AG20443 (cell line): ENCODE results near the gene CCDC177.

ENCODE experiments used
- DNase-seq: peaks from one replicate; pipeline ENCODE4 v3.0.0; 2012; ENCODE audit warnings: low spot score, mixed read lengths

The CCDC177 gene

DNA sequence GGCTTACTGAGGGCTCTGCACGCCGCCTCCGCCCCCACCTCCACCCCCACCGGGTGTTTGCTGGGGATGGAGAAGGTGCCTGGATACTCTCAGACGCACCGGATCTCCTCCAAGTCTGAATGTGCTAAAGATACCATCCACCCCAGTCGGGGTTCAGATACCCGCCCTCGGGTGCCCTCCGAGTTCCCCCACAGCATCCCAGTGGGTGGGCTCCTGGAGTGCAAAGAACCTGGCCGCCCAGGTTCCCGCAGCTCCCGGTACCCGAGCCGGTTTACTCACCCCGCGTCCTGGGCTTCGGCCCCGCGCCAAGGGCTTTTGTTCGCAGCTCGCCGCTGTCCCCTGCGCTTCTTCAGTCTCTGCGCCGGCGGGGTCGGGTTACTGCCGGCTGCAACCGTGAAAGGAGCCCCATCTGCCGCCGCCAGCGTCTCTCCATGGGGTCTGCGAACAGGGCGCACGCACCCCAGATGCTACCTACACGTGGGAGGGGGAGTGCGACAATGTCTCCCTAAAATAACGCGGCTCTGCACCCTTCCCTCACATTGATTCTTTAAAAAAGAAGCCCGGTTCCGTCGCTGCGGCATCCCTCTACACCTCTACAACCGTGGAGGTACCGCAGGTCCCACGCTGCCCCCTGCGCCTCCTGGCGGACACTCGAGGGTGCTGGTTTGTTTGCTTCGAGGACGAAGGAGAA, at the start of gene CCDC177:
TSS of gene CCDC177 (minus strand) at position 609 of the 691 bp plus-strand sequence. CDS start 1,249 bp downstream, outside the sequence.
- DNase-seq: peak; percentile 75

DNA sequence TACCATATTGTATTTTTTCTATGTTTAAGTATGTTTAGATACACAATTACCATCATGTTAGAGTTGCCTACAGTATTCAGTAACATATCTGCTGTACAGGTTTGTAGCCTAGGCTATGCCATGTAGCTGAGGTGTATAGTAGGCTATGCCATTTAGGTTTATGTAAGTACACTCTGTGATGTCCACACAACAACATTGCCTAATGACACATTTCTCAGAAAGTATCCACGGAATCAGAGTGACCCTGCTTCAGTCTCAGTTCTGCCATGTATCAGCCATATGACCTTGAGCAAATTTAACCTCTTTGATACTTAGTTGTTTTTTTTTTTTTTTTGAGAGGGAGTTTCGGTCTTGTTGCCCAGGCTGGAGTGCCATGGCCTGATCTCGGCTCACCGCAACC, 49.5 kb upstream of the CCDC177 start:
- no peak for DNase-seq

DNA sequence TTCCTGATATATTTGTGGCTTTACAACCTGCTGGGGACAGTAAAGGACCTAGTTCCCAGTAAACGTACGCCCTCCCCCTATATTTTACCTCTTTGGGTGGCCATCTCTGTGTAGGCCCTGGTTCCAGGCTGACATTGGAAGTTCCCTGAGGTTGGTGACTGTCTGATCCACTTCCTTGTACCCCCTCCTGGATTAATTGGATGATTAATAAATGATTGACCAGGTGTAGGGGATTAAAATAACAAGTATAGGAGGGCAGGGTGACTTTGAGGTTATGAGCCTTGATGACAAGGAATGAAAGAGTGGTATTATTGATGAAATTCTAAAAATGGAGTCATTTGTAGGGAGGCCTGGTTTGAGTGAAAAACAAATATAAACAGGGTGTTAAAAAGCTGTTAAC, 46.3 kb upstream of the CCDC177 start:
- DNase-seq: no peak

DNA sequence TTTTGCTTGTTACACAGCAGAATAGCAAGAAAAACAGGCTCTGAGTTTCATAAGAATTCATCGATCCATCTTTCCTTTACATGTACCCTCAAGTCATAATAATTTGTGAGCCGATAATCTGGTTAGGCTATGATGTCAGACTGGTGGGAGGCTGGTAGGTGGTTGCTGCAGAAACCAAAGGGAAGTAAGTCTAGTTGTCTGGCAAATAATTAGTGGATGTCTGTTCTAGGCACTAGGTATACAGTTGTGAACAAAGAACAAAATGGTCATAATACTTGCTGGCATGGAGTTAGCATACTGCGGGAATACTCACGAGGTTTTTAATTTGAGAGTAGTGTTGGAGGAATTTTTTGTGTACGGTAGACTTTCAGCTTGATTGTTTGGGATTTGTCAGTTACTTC, 45.5 kb upstream of the CCDC177 start:
- DNase-seq: no peak

DNA sequence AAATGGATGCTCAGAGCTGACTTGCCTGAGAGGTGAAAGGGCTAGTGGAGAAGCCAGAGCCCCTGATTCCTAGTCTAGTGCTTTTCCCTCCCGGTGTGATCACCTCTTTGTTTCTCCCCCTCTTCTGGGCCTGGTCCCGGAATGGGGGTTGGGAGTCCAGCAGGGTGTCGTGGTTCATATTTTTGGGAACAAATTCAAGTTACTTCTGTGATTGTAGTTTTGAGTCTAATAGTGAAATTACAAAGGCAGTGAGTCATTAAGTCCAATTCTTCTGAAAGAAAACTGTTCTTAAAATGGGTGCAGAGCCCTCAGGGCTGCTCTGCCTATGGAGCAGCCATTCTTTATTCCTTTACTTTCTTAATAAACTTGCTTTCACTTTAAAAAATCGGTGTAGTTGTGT, 44.3 kb upstream of the CCDC177 start:
- no peak for DNase-seq

DNA sequence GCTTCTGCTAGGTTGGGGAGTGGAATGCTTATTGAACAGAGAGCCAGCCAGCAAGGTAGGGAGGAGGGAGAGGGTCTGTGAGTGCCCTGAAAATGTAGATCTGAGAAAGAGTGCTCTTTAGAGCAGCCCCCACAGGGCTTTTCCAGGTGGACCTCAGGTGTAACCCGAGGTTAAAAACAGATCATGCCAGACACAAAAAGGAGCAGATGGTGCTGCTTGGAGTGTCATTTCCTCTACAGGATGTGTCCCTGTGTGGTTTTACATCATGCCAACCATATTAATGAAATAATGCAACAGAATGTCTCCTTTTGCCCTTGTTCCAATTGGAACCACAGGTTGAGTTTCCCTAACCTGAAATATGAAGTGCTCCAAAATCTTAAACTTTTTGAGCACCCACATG, 43.1 kb upstream of the CCDC177 start:
- DNase-seq: no peak

DNA sequence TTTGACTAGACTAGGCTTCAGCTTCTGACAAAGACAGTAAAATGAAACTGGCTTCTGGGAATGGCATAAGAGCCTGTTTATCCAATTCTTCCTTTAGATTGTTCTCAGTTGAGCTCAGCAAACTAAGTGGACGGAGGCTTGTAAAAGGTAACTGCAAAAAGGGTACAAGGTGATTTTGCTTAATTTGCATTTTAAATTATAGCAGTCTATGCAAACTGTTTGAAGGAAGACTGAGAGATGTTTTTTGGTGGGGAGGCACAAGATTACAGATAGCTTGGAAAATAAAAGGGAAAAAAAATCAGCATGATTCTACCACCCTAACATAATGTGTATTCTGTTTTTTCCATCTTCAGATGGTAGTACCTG, 41.7 kb upstream of the CCDC177 start:
- no peak for DNase-seq

DNA sequence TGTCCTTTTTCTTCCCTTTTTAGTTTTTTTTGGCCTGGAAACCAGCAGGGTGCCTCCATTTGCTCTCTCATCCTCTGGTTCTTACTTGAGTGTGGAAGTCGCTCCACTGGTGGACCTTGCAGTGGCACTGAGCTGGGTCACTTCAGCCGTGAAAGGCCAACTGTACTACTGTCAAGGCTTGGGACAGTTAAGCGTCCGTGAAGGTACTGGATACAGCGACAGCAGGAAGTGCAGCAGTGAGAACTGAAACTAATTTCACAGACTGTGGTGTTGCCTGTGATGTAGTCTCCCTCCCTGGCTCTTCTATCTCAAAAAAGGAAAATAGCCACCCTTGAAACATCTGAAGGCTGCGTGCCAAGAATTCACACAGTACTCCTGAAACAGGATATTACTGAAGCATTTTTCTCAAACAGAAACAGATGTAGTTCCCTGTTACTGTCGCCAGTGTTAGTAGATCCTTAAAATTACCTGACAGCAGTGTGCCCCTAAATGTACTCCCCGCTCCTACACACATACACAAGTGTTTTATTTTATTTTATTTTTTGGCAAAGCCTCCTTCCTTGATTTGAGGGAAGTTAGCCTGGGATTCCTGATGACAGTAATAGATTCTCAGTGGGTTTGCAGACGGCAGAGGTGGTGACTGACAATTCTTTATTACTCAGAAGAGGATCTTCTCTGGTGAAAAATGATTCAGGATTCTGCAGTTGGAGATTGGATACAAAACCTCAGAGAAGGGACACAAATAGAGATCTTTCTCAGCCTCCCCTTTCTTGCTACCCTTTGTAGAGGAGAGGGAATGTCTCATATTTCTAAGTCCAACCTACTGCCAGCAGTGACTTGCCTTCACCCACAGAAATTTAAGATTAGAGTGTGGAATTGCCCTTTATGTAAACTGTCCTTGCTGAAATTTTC, 41.1 kb upstream of the CCDC177 start:
- peak; percentile 56 for DNase-seq

DNA sequence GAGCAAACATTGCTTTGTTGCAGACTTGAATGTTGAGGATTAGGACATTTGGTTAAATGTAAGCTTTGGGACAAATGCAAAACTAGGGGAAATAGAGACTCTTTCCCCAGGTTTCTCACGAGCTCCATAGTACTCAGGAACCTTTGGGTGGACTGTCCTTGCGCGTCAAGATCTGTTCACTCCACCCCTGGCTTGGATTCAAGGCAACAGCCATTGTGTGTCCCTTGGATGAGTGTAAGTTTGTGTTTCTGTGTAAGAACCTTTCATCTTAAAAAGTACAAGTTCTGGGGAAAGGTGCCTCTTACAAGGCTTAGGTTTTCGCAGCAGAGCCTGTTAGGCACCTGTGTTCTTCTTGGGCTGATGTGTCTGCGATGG, 40.4 kb upstream of the CCDC177 start:
- no peak for DNase-seq

DNA sequence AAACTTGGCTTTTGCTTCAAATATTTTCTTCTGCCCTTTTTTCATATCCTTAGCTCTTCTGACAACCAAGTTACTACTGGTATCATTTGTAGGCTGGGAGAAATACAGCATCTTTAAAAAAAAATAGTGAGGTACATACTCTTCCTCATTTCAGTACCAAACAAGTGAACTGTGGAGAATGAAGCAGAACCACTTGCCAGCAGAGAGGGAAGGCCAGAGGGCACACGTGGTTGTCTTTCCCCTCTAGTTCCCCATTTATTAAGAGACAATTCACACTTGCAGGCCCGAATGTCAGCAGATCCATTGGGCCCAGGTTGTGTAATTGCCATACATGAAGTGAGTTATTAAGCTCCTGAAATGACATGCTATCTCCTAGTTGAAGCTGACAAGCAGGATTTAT, 39.9 kb upstream of the CCDC177 start:
- DNase-seq: no peak

DNA sequence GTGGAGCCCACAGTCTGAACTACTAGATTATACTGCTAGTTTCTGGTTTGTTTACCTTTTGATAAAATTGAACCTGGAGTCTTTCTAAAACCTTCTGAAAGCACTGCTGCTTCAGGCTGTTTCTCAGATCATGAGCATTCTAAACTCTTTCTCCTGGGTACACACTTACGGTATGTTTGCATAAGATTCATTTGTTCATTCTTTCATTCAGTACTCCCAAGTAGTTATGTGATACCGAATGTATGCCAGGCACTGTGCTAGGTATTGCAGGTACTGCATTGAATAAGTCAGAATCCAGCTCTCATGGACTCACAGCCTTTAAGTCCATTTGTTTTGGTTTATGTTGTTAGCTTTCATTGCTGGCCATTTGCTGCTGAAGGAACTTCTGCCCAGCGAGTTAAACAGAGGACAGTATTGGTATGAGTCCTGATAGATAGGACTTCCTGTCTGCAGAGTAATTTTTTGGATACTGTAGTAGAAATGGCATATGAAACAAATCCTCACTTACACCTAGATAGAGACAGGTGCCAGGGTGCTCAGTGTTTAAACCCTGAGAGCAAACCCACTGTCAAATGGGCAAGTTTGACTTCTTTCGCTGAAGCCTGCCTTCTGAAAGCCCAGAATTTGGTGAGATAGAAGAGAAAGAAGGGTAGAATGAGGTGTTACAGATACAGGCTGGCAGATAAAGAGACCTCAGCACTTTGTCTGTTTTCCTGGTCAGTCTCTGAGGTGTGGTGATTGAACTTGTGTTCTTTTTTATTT, 38.8 kb upstream of the CCDC177 start:
- no peak for DNase-seq

DNA sequence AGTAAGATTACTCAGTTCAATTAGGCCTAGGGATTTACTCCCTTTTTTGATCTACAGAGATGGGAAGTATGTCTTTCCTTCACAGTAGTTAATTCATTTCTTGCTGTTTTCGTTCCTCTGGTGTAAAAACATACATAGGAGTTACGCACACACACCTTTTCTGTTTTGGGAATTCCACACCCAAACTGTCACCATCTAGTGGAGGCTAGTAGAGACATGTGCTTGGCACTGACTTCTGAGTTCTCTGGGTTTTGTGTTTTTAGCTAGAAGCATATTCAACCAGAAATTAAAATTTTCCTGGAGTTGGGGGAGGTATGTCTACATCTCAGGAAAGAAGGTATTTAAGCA, 38.1 kb upstream of the CCDC177 start:
- no peak for DNase-seq

DNA sequence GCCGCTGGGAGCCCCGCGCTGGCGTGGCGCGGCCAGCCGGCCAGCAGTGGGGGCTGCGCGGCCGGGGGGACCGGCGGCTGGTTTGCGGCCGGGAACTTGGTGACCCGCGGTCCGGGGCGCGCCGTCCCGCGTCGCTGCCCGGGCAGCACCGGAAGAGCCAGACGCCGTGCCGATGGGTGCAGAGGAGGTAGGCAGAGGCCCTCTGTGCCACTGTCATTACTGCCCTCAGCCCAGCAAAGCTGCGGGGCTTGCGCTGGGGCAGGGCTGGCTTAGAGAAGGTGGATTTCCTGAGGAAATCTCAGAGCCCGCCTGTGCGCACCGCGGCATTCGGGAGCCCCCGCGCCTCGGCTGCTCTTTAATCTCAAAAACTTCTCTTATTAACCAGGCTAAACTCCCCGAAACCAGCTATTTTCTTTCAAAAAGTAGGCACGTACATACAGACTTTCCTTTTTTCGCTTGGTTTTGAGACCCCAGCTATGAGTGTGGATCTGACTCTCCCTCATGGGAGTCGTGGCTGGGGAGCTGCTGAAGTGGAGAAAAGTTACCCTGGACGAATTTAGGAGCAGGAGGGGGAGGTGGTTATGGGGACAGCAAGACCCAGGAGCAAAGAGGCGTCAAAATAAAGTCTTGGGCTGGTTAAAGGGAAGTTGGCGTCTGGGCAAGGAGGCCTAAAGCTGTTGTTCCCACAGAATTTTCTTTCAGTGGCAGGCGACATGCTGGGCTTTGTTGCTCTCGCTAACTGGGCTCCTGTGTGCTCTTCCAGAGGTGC, 37.5 kb upstream of the CCDC177 start:
- DNase-seq: peak; percentile 67

DNA sequence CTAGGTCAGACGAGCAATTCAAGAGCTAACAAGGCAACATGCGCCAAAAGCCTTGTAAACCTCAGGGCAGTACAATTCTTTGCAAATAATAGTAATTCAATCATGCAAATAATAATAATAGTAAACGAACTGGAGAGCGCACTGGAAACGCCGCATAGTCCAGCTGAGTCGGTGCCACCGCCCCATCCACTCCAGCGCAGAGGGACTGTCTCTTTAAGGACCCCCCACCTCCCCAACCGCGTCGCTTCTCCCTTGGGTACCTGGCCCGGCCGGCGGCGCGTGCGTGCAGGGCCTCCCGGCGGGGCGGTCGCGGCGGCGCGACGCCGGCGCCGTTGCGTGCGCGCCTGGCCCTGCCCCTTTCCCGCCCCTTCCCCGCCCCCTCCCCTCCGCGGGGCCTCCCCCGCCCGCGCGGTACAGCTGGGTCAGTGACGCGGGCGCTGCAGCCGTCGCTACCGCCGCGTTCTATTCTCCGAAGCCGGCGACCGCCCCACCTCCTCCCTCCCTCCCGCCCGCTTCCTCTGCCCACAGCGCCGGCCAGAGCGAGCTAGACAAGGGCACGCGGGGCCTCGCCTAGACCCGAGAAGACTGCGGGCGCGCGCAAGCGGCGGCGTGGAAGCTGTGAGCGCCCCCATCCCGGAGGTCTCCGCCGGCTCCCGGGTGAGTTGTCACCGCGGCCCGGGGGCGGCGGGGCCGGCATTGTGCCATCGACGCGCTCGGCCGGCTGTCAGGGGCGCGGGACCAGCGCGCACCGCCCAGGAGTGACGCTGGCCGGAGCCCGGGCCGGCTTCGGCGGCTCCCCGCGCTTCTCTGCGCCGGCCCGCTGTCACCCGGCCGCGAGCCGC, 36.7 kb upstream of the CCDC177 start, which contains the start of gene SUSD6:
TSS of gene SUSD6 (plus strand) at position 425 of the 842 bp plus-strand sequence. CDS start 46,997 bp downstream, outside the sequence.
- peak; percentile 99 for DNase-seq

DNA sequence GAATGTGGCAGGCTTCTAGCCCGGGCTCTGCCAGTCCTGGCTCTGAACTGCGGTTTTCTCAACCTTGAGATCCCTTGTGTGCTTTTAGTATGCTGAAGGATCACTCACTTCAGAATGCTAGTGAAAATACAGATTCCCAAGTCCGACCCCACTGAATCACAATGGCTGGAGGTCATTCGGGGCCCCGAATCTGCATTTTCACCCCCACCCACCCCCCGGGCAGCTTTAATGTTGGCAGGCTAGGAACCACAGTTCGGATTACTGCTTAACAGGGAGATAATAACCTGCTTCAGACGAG, 36.2 kb upstream of the CCDC177 start:
- peak; percentile 24 for DNase-seq

DNA sequence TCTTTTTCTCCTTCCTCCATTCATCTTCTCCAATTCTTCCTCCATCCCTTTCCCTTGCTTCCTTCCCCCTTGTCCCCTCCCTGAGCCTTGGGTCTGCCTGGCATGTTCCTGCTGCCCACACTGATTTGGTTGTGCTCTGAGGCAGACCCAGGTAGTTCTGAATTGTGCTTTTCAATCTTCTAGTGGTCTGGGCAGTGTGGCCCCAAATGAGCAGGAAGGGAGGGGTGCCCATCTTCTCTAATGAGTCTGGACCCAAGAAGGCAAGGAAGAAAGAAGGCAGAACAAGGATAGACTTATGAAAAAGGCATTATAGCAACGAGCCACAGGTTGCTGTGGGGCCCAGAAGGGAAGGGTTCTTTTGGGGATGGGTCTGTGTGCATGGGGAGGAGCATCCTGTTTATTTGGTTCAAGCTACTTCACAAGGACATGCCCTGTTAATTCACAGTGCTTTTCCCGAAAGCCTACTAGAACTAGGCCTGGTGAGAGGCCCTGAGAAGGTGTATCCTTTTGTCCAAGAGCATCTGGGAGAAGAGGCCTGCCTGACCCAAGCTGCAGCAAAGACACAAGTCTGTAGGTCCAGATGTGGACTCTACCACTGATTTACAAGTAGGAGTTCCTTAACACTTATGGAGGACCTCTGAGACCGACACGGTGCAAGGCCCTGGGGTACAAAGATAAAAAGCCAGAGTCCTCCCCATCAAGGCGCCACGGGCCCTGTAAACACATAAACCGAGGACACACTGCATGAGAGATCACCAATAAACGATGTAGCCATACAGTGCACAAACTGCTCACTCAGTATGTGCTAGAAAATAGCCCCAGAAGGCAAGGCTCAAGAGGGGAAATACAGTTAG, 35.6 kb upstream of the CCDC177 start:
- DNase-seq: no peak

DNA sequence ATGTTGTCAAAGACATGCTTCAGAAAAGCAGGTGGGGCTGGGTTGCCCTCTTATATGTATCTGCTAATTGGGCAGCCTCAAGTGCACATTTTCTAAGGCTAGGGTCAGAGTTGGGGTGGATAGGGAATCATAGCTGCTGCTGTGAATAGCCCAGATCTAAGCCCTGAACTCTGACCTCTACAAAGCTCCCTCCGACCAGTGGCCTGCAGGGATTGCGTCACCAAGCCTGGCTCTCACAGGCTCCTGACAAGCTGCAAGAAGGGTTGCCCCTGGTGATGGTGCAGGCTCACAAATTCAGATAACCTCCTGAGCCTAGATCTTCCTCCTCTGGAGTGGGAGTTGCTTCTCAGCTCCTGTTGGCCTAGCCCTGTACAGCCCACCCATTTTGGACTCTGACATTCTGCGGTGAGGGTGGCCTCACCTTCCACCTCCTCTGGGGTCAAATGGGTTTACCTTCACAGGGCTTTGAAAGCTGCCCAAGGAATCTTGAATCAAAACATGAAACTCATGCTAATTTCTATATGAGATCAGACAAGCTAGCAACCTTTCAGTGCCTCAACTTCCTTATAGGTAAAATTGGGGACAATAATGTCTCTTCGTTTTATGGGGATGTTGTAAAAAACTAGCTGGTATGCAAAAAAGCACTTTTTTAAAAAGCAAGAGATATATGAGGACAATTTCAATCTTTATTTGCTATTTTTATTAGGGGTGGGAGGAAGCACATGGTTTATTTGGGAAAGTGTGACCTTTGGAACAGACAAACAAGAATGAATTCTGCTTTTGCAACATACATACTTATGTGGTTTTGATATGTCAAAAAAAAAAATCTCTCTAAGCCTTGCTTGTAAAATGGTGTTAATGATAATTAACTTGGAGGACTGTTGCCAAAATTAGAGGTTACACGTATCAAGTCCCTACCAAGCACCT, 31.9 kb upstream of the CCDC177 start:
- no peak for DNase-seq

DNA sequence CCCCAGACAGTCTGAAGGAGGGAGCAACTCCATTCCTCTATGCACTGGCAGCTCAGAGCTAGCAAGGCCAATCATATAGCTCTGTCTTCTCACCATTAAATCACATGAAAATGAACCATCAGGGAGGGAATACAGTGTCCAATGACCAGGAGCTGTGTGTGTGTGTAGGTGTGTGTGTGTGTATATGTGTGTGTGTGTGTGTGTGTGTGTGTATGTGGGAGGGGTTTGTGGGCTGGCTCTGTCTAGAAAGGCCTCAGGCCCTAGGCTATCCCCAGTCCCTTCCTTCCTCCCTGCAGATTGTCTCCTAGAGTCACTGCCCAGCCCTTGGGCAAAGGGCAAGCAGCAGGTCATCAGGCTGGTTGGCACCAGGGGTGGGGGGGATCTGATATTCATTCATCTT, 31.1 kb upstream of the CCDC177 start:
- no peak for DNase-seq

DNA sequence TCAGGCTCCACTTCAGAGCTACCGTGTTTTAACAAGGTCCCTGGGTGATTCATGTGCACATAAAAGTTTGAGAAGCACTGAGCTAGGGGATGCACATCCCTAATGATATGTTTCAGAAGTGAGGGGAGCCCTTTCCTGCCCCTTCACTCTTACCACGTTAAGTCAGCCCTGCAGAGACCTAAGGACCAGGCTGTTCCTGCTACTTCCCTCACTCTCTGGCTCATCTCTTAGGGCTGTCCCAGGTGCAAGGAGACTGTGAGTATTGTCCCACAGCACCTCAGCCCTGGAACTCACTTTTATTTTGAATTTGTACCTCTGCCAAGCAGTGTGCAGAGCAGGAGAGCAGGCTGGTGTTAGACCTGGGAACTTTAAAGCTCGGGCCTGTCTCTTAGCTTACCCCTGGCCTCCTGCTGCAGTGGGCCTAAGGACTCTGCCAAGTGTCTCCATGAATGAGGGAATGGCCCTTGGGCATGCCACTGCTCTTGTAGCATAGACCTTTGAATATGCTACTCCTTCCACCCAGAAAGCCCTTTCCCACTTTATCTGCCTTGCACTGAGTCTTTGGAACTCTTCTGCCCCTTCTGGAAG, 25.7 kb upstream of the CCDC177 start:
- DNase-seq: no peak
